ENCODE results near the gene WFDC12. TPM values are rescaled to one million over a fixed set of nuclear protein-coding genes. Genes with fewer than 3 reads are reported as not detected.

The WFDC12 gene
- polyA plus RNA-seq, 3 donors from 2014 or later, result not detected

GRCh38 chr20:45138561-45139300 is 14.5 kb upstream of the WFDC12 start:
- Mint-ChIP-seq H3K4me3 (no peak overlapping the region), H3K4me1 (no peaks in the 10 kb centered on the region), H3K9me3 (no peaks in the 10 kb centered on the region), H3K27ac (no peak overlapping the region), H3K36me3 (no peaks in the 10 kb centered on the region), H3K27me3 (ENCODE audit: low read depth in 3 of 3) (peaks cover 0 to 3% (median 2%) of the 10 kb centered on the region in 3 donors)
- DNase-seq, result peak; percentile 15 to 32 (median 18)

- Mint-ChIP-seq H3K27me3 (ENCODE audit: low read depth in 3 of 3) (peaks cover 0 to 8% (median 3%) of the 10 kb centered on the region in 3 donors), H3K4me3 (no peak overlapping the region), H3K9me3 (no peaks in the 10 kb centered on the region), H3K4me1 (no peaks in the 10 kb centered on the region), H3K36me3 (no peaks in the 10 kb centered on the region), H3K27ac (no peak overlapping the region)
- no peak for DNase-seq
These were observed 12.6 kb upstream of the WFDC12 start for GRCh38 chr20:45136911-45137310.

GRCh38 chr20:45128099-45128498 is 3.8 kb upstream of the WFDC12 start:
- Mint-ChIP-seq H3K27ac (no peak overlapping the region), H3K36me3 (no peaks in the 10 kb centered on the region), H3K4me1 (no peaks in the 10 kb centered on the region), H3K4me3 (no peak overlapping the region), H3K27me3 (ENCODE audit: low read depth in 3 of 3) (peaks cover 9 to 16% (median 12%) of the 10 kb centered on the region in 3 donors), H3K9me3 (no peaks in the 10 kb centered on the region)
- no peak for DNase-seq

- DNase-seq, result no peak
- H3K9me3 Mint-ChIP-seq, result peaks cover 0 to 1% (median 0%) of the 10 kb centered on the region in 6 donors
- H3K4me1 Mint-ChIP-seq, result no peaks in the 10 kb centered on the region
- no peaks in the 10 kb centered on the region for H3K36me3 Mint-ChIP-seq
- H3K4me3 Mint-ChIP-seq, result no peak overlapping the region
- H3K27ac Mint-ChIP-seq, result no peak overlapping the region
- peaks cover 4 to 15% (median 11%) of the 10 kb centered on the region in 3 donors for H3K27me3 Mint-ChIP-seq (ENCODE audit: low read depth in 3 of 3)
These were observed 2.9 kb downstream of the WFDC12 start for GRCh38 chr20:45121388-45121787.

- Mint-ChIP-seq H3K4me3 (no peak overlapping the region), H3K27me3 (ENCODE audit: low read depth in 3 of 3) (peaks cover 5 to 13% (median 7%) of the 10 kb centered on the region in 3 donors), H3K36me3 (no peaks in the 10 kb centered on the region), H3K4me1 (no peaks in the 10 kb centered on the region), H3K27ac (no peak overlapping the region), H3K9me3 (peaks cover 0 to 1% (median 0%) of the 10 kb centered on the region in 6 donors)
- no peak for DNase-seq
These were observed 4.6 kb downstream of the WFDC12 start for GRCh38 chr20:45119556-45120266.

- Mint-ChIP-seq H3K27ac (no peak overlapping the region), H3K4me3 (no peak overlapping the region), H3K36me3 (no peaks in the 10 kb centered on the region), H3K27me3 (ENCODE audit: low read depth in 3 of 3) (peaks cover 2 to 9% (median 7%) of the 10 kb centered on the region in 3 donors), H3K9me3 (peaks cover 0 to 1% (median 0%) of the 10 kb centered on the region in 6 donors), H3K4me1 (no peaks in the 10 kb centered on the region)
- DNase-seq, result no peak
These were observed 6.2 kb downstream of the WFDC12 start for GRCh38 chr20:45118028-45118427.

- Mint-ChIP-seq H3K36me3 (no peaks in the 10 kb centered on the region), H3K4me1 (no peaks in the 10 kb centered on the region), H3K4me3 (no peak overlapping the region), H3K9me3 (peaks cover 0 to 1% (median 0%) of the 10 kb centered on the region in 6 donors), H3K27ac (no peak overlapping the region), H3K27me3 (ENCODE audit: low read depth in 3 of 3) (peaks cover 3 to 10% (median 7%) of the 10 kb centered on the region in 3 donors)
- no peak for DNase-seq
These were observed 6.7 kb downstream of the WFDC12 start for GRCh38 chr20:45117581-45117980.

- Mint-ChIP-seq H3K36me3 (no peaks in the 10 kb centered on the region), H3K27me3 (ENCODE audit: low read depth in 3 of 3) (peaks cover 3 to 13% (median 7%) of the 10 kb centered on the region in 3 donors), H3K9me3 (peaks cover 0 to 1% (median 0%) of the 10 kb centered on the region in 6 donors), H3K4me1 (no peaks in the 10 kb centered on the region), H3K4me3 (no peak overlapping the region), H3K27ac (no peak overlapping the region)
- no peak for DNase-seq
These were observed 8.4 kb downstream of the WFDC12 start for GRCh38 chr20:45115829-45116228.

GRCh38 chr20:45115386-45115774 is 8.9 kb downstream of the WFDC12 start:
- Mint-ChIP-seq H3K4me3 (no peak overlapping the region), H3K27ac (no peak overlapping the region), H3K4me1 (no peaks in the 10 kb centered on the region), H3K27me3 (ENCODE audit: low read depth in 3 of 3) (peaks cover 3 to 13% (median 7%) of the 10 kb centered on the region in 3 donors), H3K36me3 (no peaks in the 10 kb centered on the region), H3K9me3 (peaks cover 0 to 1% (median 0%) of the 10 kb centered on the region in 6 donors)
- no peak for DNase-seq

GRCh38 chr20:45114465-45115385 is 9.5 kb downstream of the WFDC12 start, which contains the start of gene WFDC5:
Gene WFDC5, minus strand, starts transcription at chr20:45115174. Its CDS starts 91 bp downstream, at chr20:45115083.
- DNase-seq, result no peak

GRCh38 chr20:45113865-45114264 is 10.4 kb downstream of the WFDC12 start:
- Mint-ChIP-seq H3K27me3 (ENCODE audit: low read depth in 3 of 3) (peaks cover 2 to 10% (median 5%) of the 10 kb centered on the region in 3 donors), H3K36me3 (no peaks in the 10 kb centered on the region), H3K9me3 (peaks cover 0 to 1% (median 0%) of the 10 kb centered on the region in 6 donors), H3K4me3 (no peak overlapping the region), H3K27ac (no peak overlapping the region), H3K4me1 (no peaks in the 10 kb centered on the region)
- no peak for DNase-seq

More at GRCh38 chr20:45114465-45115385, 9.5 kb downstream of the WFDC12 start, which contains the start of gene WFDC5:
- Mint-ChIP-seq H3K36me3 (no peaks in the 10 kb centered on the region), H3K4me1 (no peaks in the 10 kb centered on the region), H3K27me3 (ENCODE audit: low read depth in 3 of 3) (peaks cover 3 to 13% (median 5%) of the 10 kb centered on the region in 3 donors), H3K9me3 (peaks cover 0 to 1% (median 0%) of the 10 kb centered on the region in 6 donors), H3K27ac (no peak within 1 kb of the TSS), H3K4me3 (no peak within 1 kb of the TSS)

- no peaks in the 10 kb centered on the region for H3K36me3 Mint-ChIP-seq
- peaks cover 0 to 1% (median 0%) of the 10 kb centered on the region in 6 donors for H3K9me3 Mint-ChIP-seq
- H3K4me1 Mint-ChIP-seq, result no peaks in the 10 kb centered on the region
- H3K4me3 Mint-ChIP-seq, result no peak overlapping the region
- peaks cover 2 to 7% (median 4%) of the 10 kb centered on the region in 3 donors for H3K27me3 Mint-ChIP-seq (ENCODE audit: low read depth in 3 of 3)
- H3K27ac Mint-ChIP-seq, result no peak overlapping the region
- no peak for DNase-seq
These were observed 11.5 kb downstream of the WFDC12 start for GRCh38 chr20:45112754-45113153.

- peaks cover 0 to 1% (median 0%) of the 10 kb centered on the region in 6 donors for H3K9me3 Mint-ChIP-seq
- no peak for DNase-seq
These were observed 12.3 kb downstream of the WFDC12 start for GRCh38 chr20:45111799-45112471.

More at GRCh38 chr20:45111799-45112471, 12.3 kb downstream of the WFDC12 start:
- H3K27ac Mint-ChIP-seq, result no peak overlapping the region
- H3K36me3 Mint-ChIP-seq, result no peaks in the 10 kb centered on the region
- H3K4me1 Mint-ChIP-seq, result no peaks in the 10 kb centered on the region
- peaks cover 2 to 7% (median 6%) of the 10 kb centered on the region in 3 donors for H3K27me3 Mint-ChIP-seq (ENCODE audit: low read depth in 3 of 3)
- no peak overlapping the region for H3K4me3 Mint-ChIP-seq

Data from immature natural killer cell (primary cell).